Middle frontal gyrus (tissue), 1 donor: ENCODE data around the gene CD74.

Source experiments
- DNase-seq: peaks from one replicate; pipeline ENCODE4 v3.0.0-alpha.2; 2015; ENCODE audit warnings: low spot score; ENCODE audit errors: extremely low spot score

Gene CD74

GRCh38 chr5:150397782-150398721 lies 14.7 kb downstream of the CD74 start:
- no peak for DNase-seq

- DNase-seq = no peak
Measured at GRCh38 chr5:150397146-150397781, 15.4 kb downstream of the CD74 start.

DNA sequence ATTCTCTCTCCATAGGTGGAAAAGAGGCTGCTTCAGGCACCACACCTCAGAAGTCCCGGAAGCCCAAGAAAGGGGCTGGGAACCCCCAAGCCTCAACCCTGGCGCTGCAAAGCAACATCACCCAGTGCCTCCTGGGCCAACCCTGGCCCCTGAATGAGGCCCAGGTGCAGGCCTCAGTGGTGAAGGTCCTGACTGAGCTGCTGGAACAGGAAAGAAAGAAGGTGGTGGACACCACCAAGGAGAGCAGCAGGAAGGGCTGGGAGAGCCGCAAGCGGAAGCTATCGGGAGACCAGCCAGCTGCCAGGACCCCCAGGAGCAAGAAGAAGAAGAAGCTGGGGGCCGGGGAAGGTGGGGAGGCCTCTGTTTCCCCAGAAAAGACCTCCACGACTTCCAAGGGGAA lies 16.4 kb downstream of the CD74 start:
- no peak for DNase-seq

DNA sequence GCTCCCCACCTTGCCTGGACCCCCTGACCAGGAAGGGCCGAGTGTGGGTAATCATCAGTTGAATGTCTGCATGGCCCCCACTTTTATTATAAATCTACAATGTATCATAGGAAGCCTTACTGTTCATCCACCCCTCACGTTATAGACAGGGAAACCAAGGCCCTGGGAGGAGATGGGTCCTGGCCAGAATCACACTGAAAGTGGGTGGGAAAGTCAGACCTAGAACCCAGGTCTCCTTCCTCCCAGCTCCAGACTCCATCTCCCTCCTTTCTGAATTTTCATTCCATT lies 17.1 kb downstream of the CD74 start:
- no peak for DNase-seq

DNA sequence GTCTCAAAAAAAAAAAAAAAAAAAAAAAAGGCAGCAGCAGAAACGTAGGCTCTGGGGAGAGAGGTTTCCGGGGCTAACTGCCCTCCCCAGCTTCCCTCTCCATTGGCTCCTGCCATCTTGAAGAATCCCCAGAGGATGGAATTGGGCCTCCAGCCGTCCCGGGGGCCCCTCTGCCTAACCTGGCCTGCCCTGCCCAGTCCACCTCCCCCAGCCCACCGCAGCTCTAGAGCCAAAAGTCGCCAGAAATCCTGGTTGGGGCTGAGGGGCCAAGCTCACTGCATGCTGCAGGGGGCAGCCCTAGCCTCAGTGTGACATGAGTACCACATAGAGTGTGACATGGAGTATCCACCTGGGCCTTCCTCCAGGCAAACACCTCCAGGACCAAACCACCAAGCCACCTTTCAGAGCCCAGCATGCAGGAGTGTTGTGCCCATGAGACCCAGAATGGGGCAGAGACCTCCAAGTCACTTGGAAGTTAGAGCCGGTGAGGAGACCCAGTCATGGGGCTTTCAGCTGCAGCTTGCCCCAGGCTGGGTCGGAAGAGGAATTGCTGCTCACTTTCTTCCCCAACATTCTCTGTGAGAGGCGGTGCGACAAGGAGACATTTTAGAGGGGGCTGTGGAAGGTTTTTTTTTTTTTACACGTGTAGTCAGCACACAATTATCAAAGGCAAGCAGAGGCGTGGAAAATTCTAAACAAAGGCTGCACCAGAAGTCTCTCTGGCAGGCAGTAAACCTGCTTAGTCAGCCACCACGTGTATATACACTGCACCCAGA lies 17.6 kb downstream of the CD74 start:
- no peak for DNase-seq

DNA sequence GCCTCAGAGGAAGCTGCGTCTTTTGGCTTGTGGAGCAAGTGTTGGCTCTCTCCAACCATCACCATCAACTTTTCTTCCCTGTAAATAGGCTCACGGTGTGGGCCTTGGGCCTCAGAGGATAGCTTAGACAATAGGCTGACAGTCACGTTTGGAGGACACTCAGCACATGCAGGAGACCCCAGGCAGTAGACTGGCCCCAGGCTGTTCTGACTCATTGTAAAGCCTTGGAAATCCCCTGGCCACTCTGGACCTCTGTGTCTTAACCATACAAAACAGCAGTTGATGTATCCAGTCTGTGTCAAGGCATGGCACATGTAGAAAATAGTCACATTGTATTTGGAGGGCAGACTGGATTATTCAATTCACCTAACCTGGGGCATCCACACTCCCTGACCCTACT lies 18.6 kb downstream of the CD74 start:
- no peak for DNase-seq

DNA sequence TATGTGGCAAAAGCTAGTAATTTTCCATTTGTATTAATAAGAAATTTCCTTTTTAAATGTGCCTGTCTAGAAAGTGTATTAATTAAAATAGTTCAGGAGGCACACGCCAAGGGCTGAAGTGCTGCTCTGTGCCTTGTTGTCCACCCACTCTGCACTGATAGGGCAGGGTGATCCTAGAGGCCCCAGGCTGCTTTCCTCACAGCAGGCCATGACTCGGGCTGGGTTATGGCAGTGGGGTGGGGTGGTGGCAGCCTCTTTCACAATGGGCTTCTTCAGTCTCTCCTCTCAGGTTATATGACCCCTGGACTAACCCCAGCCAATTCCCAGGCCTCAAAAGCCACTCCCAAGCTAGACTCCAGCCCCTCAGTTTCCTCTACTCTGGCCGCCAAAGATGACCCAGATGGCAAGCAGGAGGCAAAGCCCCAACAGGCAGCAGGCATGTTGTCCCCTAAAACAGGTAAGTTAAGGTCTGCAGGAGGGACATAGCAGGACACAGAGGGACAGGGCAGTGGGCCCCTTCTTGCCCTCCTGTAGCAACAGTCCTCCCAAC lies 19.5 kb downstream of the CD74 start:
- DNase-seq = no peak

GRCh38 chr5:150392680-150393079 lies 20.0 kb downstream of the CD74 start:
- no peak for DNase-seq

DNA sequence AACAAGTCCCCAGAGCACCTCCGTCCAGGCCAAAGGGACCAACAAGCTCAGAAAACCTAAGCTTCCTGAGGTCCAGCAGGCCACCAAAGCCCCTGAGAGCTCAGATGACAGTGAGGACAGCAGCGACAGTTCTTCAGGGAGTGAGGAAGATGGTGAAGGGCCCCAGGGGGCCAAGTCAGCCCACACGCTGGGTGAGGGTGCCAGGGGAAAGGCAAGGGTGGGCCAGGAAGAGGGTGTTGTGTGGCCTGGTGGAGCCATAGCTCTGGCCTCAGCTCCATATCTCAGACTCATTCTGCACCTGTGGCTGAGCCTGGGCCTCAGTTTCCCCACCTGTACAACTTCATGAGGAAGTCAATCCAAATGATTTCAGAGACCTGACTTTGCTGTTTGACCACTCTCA lies 20.7 kb downstream of the CD74 start:
- no peak for DNase-seq

GRCh38 chr5:150391064-150391834 lies 21.5 kb downstream of the CD74 start:
- DNase-seq = no peak

DNA sequence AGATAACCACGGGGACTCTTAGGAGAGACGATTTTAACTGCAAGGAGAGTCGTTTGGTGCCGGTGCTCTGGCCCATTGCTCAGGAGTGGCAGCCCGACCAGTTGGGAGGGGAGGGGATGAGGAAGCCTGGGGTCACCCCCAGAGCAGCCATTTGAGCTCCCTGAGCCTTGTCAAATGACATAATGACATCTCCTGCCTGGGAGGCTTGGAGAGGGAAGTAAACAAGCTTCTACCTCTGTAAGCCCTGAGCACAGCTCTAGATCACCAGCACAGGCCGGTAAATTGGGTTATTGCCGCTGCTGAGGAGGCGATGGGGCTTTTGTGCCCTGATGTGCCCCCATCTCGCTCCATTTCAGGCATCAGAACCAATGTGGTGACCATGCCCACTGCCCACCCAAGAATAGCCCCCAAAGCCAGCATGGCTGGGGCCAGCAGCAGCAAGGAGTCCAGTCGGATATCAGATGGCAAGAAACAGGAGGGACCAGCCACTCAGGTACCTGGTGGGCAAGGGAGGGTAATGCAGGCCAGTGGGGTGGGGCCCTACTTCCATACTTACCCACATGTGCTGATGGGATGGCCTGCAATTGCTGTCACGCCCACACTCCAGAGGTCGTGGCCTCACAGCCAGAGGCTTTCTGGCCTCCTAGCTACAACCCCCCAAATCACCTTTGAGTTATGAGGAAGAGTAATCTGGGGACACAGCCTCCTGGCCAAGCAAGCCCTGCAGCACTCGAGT lies 23.0 kb downstream of the CD74 start:
- DNase-seq = no peak

GRCh38 chr5:150386024-150386855 lies 26.5 kb downstream of the CD74 start:
- DNase-seq = peak; percentile 43

GRCh38 chr5:150384701-150385100 lies 28.0 kb downstream of the CD74 start:
- no peak for DNase-seq

DNA sequence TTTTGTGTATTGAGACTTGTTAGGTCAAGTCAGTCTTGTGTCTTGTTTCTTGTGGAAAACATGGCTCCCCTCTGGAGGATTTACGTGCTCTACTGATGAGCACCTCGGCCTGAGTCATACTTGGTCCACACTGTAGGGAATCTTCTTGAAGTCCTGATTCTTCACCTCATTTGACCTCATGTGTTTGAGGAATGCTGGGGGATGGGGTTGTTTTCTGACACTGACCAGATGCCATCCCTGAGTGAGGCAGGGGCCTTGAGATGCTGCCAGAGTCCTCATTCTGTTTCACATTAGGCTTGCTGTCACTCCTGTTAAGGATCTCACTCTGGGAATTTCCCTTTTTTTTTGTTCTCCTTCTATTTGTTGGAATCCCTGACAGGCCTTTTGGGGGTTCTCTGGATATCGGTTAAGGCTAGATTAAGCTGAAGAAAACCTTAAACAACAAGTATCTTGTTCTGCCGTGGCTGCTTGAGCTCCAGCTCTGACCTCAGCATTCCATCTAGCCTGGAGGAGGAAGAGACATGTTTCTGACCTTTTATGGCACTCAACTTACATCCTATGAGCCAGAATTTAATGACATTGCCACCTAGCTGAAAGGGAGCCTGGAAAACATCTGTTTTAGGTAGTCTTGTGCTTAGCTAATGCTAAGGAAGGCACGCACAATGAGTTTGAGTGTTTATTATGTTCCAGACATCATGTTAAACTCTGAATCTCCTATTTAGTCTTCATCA lies 34.6 kb downstream of the CD74 start:
- DNase-seq = no peak

- DNase-seq = no peak
Measured at GRCh38 chr5:150376799-150377771, 35.6 kb downstream of the CD74 start.

- no peak for DNase-seq
Measured at GRCh38 chr5:150374651-150375050, 38.1 kb downstream of the CD74 start.

DNA sequence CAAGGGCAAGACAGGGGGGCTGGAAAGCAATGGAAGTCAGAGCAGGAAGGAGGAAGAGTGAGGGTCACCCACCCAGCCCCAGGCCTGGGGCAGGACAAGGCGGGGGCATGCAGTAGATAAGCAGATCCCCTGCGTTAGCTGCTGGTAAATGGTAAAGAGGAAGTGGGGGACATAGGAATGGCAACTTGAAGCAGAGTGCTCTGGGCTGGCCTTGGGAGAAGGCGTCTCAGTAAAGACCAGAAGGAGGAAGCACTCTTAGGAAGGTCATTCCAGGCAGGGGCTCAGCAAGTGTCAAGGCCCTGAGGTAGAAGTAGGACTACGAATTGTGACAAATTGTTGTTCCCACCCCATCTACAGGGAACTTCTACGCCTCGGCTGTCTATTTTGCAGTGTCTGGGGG lies 40.1 kb downstream of the CD74 start:
- DNase-seq = no peak

GRCh38 chr5:150368526-150368925 lies 44.2 kb downstream of the CD74 start:
- no peak for DNase-seq
